Right lobe of liver (tissue), 6 donors: ENCODE measurements around the gene CYP2A13. TPM values are rescaled to one million over a fixed set of nuclear protein-coding genes. Genes with fewer than 3 reads are reported as not detected.
"Not testable (repeated sequence)": the region's sequence is repeated elsewhere in the genome, so short reads cannot be mapped to it uniquely, and the experiment has no call there.

Experiments
- ATAC-seq, 4 donors: fragments of 200-7000 bp; cut with Tn5 transposase; one replicate each; pipeline ENCODE4 v1.9.1; 2020; ENCODE audit warnings: mild to moderate bottlenecking in 4 of 4, moderate library complexity in 4 of 4
- DNase-seq, 3 donors: peaks; one replicate each; pipeline ENCODE4 v3.0.0-alpha.2; 2020
- H3K27ac ChIP-seq, 3 donors: fragments of 200-600 bp; one replicate each; pipeline ENCODE4 v1.8.0; 2022
- H3K27me3 ChIP-seq, 2 donors: fragments of 200-600 bp; one replicate each; pipeline ENCODE4 v1.8.0; 2022
- H3K36me3 ChIP-seq, 4 donors: fragments of 200-600 bp; sonication (generic) in 1 of 4; one replicate each; pipeline versions ENCODE4 v1.5.1 to v1.8.0; 2017 to 2022; ENCODE audit warnings: control low read depth in 1 of 4
- H3K4me1 ChIP-seq, 4 donors: fragments of 200-600 bp; sonication (generic) in 1 of 4; one replicate each; pipeline versions ENCODE4 v1.5.1 to v1.8.0; 2017 to 2022; ENCODE audit warnings: control low read depth in 1 of 4
- H3K4me3 ChIP-seq, 3 donors: fragments of 200-600 bp; one replicate each; pipeline ENCODE4 v1.8.0; 2022
- H3K9me3 ChIP-seq, 4 donors: fragments of 200-600 bp; sonication (generic) in 1 of 4; one replicate each; pipeline versions ENCODE4 v1.5.1 to v1.8.0; 2017 to 2022; ENCODE audit warnings: control low read depth in 1 of 4
- POLR2A ChIP-seq: fragments of 450-650 bp; IDR thresholded peaks from one replicate; pipeline ENCODE4 v1.6.1; 2017; ENCODE audit warnings: antibody characterized with exemption, mild to moderate bottlenecking
- WGBS: methylation state at CpG from one replicate; pipeline ENCODE4 v1.1.6; 2018; ENCODE audit warnings: low coverage, low lambda C conversion rate; ENCODE audit not compliant: insufficient coverage; ENCODE audit errors: missing lambda C conversion rate; 5-methylcytosine and 5-hydroxymethylcytosine counted together
- intact Hi-C, 2 donors: fragments of 100-400 bp; cut with DNase I; formaldehyde crosslinking; loops; one replicate each; pipeline versions ENCODE4 v1.11.2 to v1.14.1; 2022
- total RNA-seq, 6 experiments: library from RNA; depleted of rRNA in 2 of 6; stranded (reverse); fragments of >200 nt in 2 of 6; fragmentation: NEBNext Ultra II Directional in 3 of 6; extraction: Animal tissue kit (Norgen Biotek cat#: 25700) in 3 of 6; gene quantifications; one replicate each; pipeline versions ENCODE4 v1.1.0 to v1.2.4, GENCODE V29; 2016 to 2023
- TF ChIP-seq, protein P1 (sequence below), 4 donors: fragments of 200-600 bp in 3 of 4; fragments of 450-650 bp in 1 of 4; IDR thresholded peaks; one replicate each; pipeline versions ENCODE4 v1.5.1 to v1.8.0; 2016 to 2022; ENCODE audit warnings: antibody characterized with exemption in 4 of 4, mild to moderate bottlenecking in 2 of 4
- donor health status: DM: no; HTN: yes; CAD: no.
- donor health status: DM: no; HTN: no; CAD: no.
- donor health status: DM: no; HTN: no; CAD: no.
- donor health status: DM: no; HTN: yes; CAD: no.
- donor health status: DM: no; HTN: yes; CAD: no.

CYP2A13 gene
- total RNA-seq, 6 experiments from 2014 or later, result 0.73 to 15.8 (median 2.1) TPM; not detected in 3

DNA sequence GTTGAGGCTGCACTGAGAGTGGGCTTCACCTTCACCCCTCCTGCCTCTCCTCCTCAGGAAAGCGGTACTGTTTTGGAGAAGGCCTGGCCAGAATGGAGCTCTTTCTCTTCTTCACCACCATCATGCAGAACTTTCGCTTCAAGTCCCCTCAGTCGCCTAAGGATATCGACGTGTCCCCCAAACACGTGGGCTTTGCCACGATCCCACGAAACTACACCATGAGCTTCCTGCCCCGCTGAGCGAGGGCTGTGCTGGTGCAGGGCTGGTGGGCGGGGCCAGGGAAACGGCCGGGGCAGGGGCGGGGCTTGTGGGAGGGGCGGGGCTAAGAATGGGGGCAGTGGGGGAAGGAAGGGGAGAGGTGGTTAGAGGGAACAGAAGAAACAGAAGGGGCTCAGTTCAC is 7.5 kb downstream of the CYP2A13 start:
- intact Hi-C loops, result no loop called here
- DNase-seq, result no peak
- no peak for TF ChIP-seq POLR2A
- TF ChIP-seq, protein P1, sequence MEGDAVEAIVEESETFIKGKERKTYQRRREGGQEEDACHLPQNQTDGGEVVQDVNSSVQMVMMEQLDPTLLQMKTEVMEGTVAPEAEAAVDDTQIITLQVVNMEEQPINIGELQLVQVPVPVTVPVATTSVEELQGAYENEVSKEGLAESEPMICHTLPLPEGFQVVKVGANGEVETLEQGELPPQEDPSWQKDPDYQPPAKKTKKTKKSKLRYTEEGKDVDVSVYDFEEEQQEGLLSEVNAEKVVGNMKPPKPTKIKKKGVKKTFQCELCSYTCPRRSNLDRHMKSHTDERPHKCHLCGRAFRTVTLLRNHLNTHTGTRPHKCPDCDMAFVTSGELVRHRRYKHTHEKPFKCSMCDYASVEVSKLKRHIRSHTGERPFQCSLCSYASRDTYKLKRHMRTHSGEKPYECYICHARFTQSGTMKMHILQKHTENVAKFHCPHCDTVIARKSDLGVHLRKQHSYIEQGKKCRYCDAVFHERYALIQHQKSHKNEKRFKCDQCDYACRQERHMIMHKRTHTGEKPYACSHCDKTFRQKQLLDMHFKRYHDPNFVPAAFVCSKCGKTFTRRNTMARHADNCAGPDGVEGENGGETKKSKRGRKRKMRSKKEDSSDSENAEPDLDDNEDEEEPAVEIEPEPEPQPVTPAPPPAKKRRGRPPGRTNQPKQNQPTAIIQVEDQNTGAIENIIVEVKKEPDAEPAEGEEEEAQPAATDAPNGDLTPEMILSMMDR (IDR thresholded peaks at IDR 0.05), result no peak
- WGBS, result 65% methylated on average over 12 of the region's 15 CpGs
- no peaks in the 10 kb centered on the region for H3K27me3 ChIP-seq
- H3K4me1 ChIP-seq, result no peaks in the 10 kb centered on the region
- H3K9me3 ChIP-seq, result no peaks in the 10 kb centered on the region
- no peaks in the 10 kb centered on the region for H3K36me3 ChIP-seq
- H3K27ac ChIP-seq, result no peak overlapping the region
- no peak overlapping the region for H3K4me3 ChIP-seq
- ATAC-seq, result no peak

DNA sequence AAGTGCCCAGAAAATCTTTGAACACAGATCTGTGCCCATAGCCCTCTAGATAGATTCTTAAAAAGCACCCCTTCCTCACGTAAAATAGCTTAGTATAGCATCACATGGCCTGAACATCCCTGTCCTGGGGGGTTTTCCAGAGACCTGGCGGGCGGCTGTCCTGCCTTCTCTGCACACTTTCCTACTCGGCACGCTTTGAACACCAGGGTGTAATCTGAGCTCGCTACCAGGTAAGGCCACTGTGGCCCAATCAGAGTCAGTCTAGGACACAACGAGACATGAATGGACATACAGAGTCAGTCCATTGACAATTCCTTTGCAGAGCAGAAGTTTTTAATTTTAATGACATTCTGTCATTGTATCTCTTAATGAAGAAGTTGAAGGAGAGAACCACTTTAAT is 8.1 kb downstream of the CYP2A13 start:
- H3K27me3 ChIP-seq, result no peaks in the 10 kb centered on the region
- WGBS, result 76% methylated on average over 7 of the region's 7 CpGs

DNA sequence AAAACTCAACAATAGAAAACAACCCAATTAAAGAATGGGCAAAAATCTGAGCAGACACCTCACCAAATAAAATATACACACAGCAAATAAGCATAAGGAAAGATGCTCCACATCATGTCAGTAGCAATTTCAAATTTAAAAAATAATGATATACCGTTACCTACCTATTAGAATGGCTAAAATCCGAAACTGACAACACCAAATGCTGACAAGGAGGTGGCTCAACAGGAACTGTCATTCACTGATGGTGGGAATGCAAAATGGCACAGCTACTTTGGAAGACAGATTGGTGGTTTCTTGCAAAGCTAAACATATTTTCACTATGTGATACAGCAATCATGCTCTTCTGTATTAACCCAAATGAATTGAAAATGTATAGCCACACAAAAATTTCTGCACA is 9.1 kb downstream of the CYP2A13 start:
- no peak for TF ChIP-seq POLR2A
- TF ChIP-seq, protein P1 (IDR thresholded peaks at IDR 0.05), result no peak
- intact Hi-C loops, result no loop called here
- Histone ChIP-seq H3K27me3 (no peaks in the 10 kb centered on the region), H3K4me3 (no peak overlapping the region), H3K4me1 (no peaks in the 10 kb centered on the region), H3K27ac (no peak overlapping the region), H3K36me3 (no peaks in the 10 kb centered on the region), H3K9me3 (no peaks in the 10 kb centered on the region)
- DNase-seq (no peak), ATAC-seq (no peak)
- WGBS, result 63% methylated on average over 2 of the region's 2 CpGs

More for the DNA sequence above, 8.1 kb downstream of the CYP2A13 start:
- Histone ChIP-seq H3K4me3 (no peak overlapping the region), H3K36me3 (no peaks in the 10 kb centered on the region), H3K4me1 (no peaks in the 10 kb centered on the region), H3K9me3 (no peaks in the 10 kb centered on the region), H3K27ac (no peak overlapping the region)
- no peak for ATAC-seq
- DNase-seq, result no peak
- intact Hi-C loops, result no loop called here
- TF ChIP-seq, protein P1 (IDR thresholded peaks at IDR 0.05), result no peak
- no peak for TF ChIP-seq POLR2A

DNA sequence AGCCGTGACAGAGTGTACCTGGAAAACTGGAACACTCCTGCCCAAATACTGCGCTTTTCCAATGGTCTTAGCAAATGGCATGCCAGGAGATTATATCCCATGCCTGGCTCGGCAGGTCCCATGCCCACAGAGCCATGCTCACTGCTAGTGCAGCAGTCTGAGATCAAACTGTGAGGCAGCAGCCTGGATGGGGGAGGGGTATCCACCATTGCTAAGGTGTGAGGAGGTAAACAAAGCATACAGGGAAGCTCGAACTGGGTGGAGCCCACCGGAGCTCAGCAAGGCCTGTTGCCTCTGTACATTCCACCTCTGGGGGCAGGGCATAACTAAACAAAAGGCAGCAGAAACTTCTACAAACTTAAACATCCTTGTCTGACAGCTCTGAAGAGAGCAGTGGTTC is 10.5 kb downstream of the CYP2A13 start:
- intact Hi-C loops, result no loop called here
- TF ChIP-seq POLR2A, result no peak
- TF ChIP-seq, protein P1 (IDR thresholded peaks at IDR 0.05), result no peak

DNA sequence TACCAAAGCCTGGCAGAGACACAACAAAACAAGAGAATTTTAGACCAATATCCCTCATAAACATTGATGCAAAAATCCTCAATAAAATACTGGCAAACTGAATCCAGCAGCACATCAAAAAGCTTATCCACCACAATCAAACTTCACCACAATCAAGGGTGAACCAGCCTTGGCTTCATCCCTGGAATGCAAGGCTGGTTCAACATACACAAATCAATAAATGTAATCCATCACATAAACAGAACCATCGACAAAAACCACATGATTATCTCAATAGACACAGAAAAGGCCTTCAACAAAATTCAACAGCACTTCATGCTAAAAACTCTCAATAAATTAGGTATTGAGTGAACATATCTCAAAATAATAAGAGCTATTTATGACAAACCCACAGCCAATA is 14.0 kb downstream of the CYP2A13 start:
- intact Hi-C loops, ATAC-seq, H3K4me1 ChIP-seq, H3K27me3 ChIP-seq, DNase-seq, H3K36me3 ChIP-seq, H3K27ac ChIP-seq, H3K9me3 ChIP-seq, H3K4me3 ChIP-seq: not testable (repeated sequence)
- 85% methylated on average over 1 of the region's 1 CpG for WGBS

More for the DNA sequence above, 10.5 kb downstream of the CYP2A13 start:
- Histone ChIP-seq H3K27me3 (no peaks in the 10 kb centered on the region), H3K9me3 (no peaks in the 10 kb centered on the region), H3K36me3 (no peaks in the 10 kb centered on the region), H3K4me3 (no peak overlapping the region), H3K27ac (no peak overlapping the region), H3K4me1 (no peaks in the 10 kb centered on the region)
- ATAC-seq (no peak), DNase-seq (no peak)
- 31% methylated on average over 2 of the region's 5 CpGs for WGBS
